Measurements from ENCODE around the gene C16orf96.

The C16orf96 gene

GRCh38 chr16:4594433-4595410, 38.6 kb downstream of the C16orf96 start:
- no peak overlapping the region for H3K9ac ChIP-seq (ENCODE audit: low read depth in 1 of 2, low read length in 2 of 2)
- no peaks in the 10 kb centered on the region for H3K9me3 ChIP-seq (ENCODE audit: control insufficient read depth in 1 of 2, low read length in 2 of 2)
- no peaks in the 10 kb centered on the region for H3K36me3 ChIP-seq (ENCODE audit: control insufficient read depth in 1 of 2, insufficient read depth in 2 of 2, low read length in 2 of 2)
- no peaks in the 10 kb centered on the region for H3K27me3 ChIP-seq (ENCODE audit: control insufficient read depth in 1 of 2, insufficient read depth in 2 of 2, low read length in 2 of 2)
- no peak overlapping the region for H3K4me3 ChIP-seq (ENCODE audit: low read depth in 1 of 2, low read length in 2 of 2)
- H3K4me1 ChIP-seq (ENCODE audit: control insufficient read depth in 1 of 2, insufficient read depth in 2 of 2, low read length in 2 of 2): peaks cover 5 to 10% of the 10 kb centered on the region in 2 donors
- H3K27ac ChIP-seq (ENCODE audit: low read depth, low read length): no peak overlapping the region

- Histone ChIP-seq H3K27me3 (ENCODE audit: control insufficient read depth in 1 of 2, insufficient read depth in 2 of 2, low read length in 2 of 2) (no peaks in the 10 kb centered on the region), H3K4me1 (ENCODE audit: control insufficient read depth in 1 of 2, insufficient read depth in 2 of 2, low read length in 2 of 2) (peaks cover 5 to 10% of the 10 kb centered on the region in 2 donors), H3K9me3 (ENCODE audit: control insufficient read depth in 1 of 2, low read length in 2 of 2) (no peaks in the 10 kb centered on the region), H3K36me3 (ENCODE audit: control insufficient read depth in 1 of 2, insufficient read depth in 2 of 2, low read length in 2 of 2) (no peaks in the 10 kb centered on the region), H3K27ac (ENCODE audit: low read depth, low read length) (no peak overlapping the region), H3K4me3 (ENCODE audit: low read depth in 1 of 2, low read length in 2 of 2) (peak overlapping the region in 1 of 2 donors; percentile 16), H3K9ac (ENCODE audit: low read depth in 1 of 2, low read length in 2 of 2) (peak overlapping the region in 1 of 2 donors; percentile 18)
These were observed 41.0 kb downstream of the C16orf96 start for GRCh38 chr16:4597174-4597573.

GRCh38 chr16:4599037-4599436, 42.9 kb downstream of the C16orf96 start:
- Histone ChIP-seq H3K4me3 (ENCODE audit: low read depth in 1 of 2, low read length in 2 of 2) (no peak overlapping the region), H3K9ac (ENCODE audit: low read depth in 1 of 2, low read length in 2 of 2) (no peak overlapping the region), H3K36me3 (ENCODE audit: control insufficient read depth in 1 of 2, insufficient read depth in 2 of 2, low read length in 2 of 2) (no peaks in the 10 kb centered on the region), H3K27ac (ENCODE audit: low read depth, low read length) (no peak overlapping the region), H3K9me3 (ENCODE audit: control insufficient read depth in 1 of 2, low read length in 2 of 2) (no peaks in the 10 kb centered on the region), H3K4me1 (ENCODE audit: control insufficient read depth in 1 of 2, insufficient read depth in 2 of 2, low read length in 2 of 2) (peaks cover 7 to 16% of the 10 kb centered on the region in 2 donors), H3K27me3 (ENCODE audit: control insufficient read depth in 1 of 2, insufficient read depth in 2 of 2, low read length in 2 of 2) (no peaks in the 10 kb centered on the region)

GRCh38 chr16:4599545-4599944, 43.4 kb downstream of the C16orf96 start:
- no peak overlapping the region for H3K27ac ChIP-seq (ENCODE audit: low read depth, low read length)
- no peaks in the 10 kb centered on the region for H3K27me3 ChIP-seq (ENCODE audit: control insufficient read depth in 1 of 2, insufficient read depth in 2 of 2, low read length in 2 of 2)
- no peak overlapping the region for H3K4me3 ChIP-seq (ENCODE audit: low read depth in 1 of 2, low read length in 2 of 2)

GRCh38 chr16:4601036-4601863, 45.1 kb downstream of the C16orf96 start:
- peaks cover 13 to 24% of the 10 kb centered on the region in 2 donors for H3K4me1 ChIP-seq (ENCODE audit: control insufficient read depth in 1 of 2, insufficient read depth in 2 of 2, low read length in 2 of 2)
- H3K27ac ChIP-seq (ENCODE audit: low read depth, low read length): no peak overlapping the region
- no peaks in the 10 kb centered on the region for H3K9me3 ChIP-seq (ENCODE audit: control insufficient read depth in 1 of 2, low read length in 2 of 2)
- H3K27me3 ChIP-seq (ENCODE audit: control insufficient read depth in 1 of 2, insufficient read depth in 2 of 2, low read length in 2 of 2): no peaks in the 10 kb centered on the region
- no peak overlapping the region for H3K4me3 ChIP-seq (ENCODE audit: low read depth in 1 of 2, low read length in 2 of 2)
- H3K36me3 ChIP-seq (ENCODE audit: control insufficient read depth in 1 of 2, insufficient read depth in 2 of 2, low read length in 2 of 2): no peaks in the 10 kb centered on the region
- no peak overlapping the region for H3K9ac ChIP-seq (ENCODE audit: low read depth in 1 of 2, low read length in 2 of 2)

More at GRCh38 chr16:4599545-4599944, 43.4 kb downstream of the C16orf96 start:
- Histone ChIP-seq H3K4me1 (ENCODE audit: control insufficient read depth in 1 of 2, insufficient read depth in 2 of 2, low read length in 2 of 2) (peaks cover 12 to 20% of the 10 kb centered on the region in 2 donors), H3K36me3 (ENCODE audit: control insufficient read depth in 1 of 2, insufficient read depth in 2 of 2, low read length in 2 of 2) (no peaks in the 10 kb centered on the region), H3K9ac (ENCODE audit: low read depth in 1 of 2, low read length in 2 of 2) (no peak overlapping the region), H3K9me3 (ENCODE audit: control insufficient read depth in 1 of 2, low read length in 2 of 2) (no peaks in the 10 kb centered on the region)

GRCh38 chr16:4601864-4602186, 45.7 kb downstream of the C16orf96 start:
- H3K4me3 ChIP-seq (ENCODE audit: low read depth in 1 of 2, low read length in 2 of 2): no peak overlapping the region
- no peak overlapping the region for H3K27ac ChIP-seq (ENCODE audit: low read depth, low read length)
- H3K4me1 ChIP-seq (ENCODE audit: control insufficient read depth in 1 of 2, insufficient read depth in 2 of 2, low read length in 2 of 2): peaks cover 10 to 26% of the 10 kb centered on the region in 2 donors
- H3K9me3 ChIP-seq (ENCODE audit: control insufficient read depth in 1 of 2, low read length in 2 of 2): no peaks in the 10 kb centered on the region
- H3K27me3 ChIP-seq (ENCODE audit: control insufficient read depth in 1 of 2, insufficient read depth in 2 of 2, low read length in 2 of 2): no peaks in the 10 kb centered on the region
- no peak overlapping the region for H3K9ac ChIP-seq (ENCODE audit: low read depth in 1 of 2, low read length in 2 of 2)
- no peaks in the 10 kb centered on the region for H3K36me3 ChIP-seq (ENCODE audit: control insufficient read depth in 1 of 2, insufficient read depth in 2 of 2, low read length in 2 of 2)

GRCh38 chr16:4602331-4602730, 46.2 kb downstream of the C16orf96 start:
- Histone ChIP-seq H3K4me1 (ENCODE audit: control insufficient read depth in 1 of 2, insufficient read depth in 2 of 2, low read length in 2 of 2) (peaks cover 8 to 22% of the 10 kb centered on the region in 2 donors), H3K9me3 (ENCODE audit: control insufficient read depth in 1 of 2, low read length in 2 of 2) (no peaks in the 10 kb centered on the region), H3K27ac (ENCODE audit: low read depth, low read length) (no peak overlapping the region), H3K36me3 (ENCODE audit: control insufficient read depth in 1 of 2, insufficient read depth in 2 of 2, low read length in 2 of 2) (peaks cover 0 to 2% of the 10 kb centered on the region in 2 donors), H3K27me3 (ENCODE audit: control insufficient read depth in 1 of 2, insufficient read depth in 2 of 2, low read length in 2 of 2) (no peaks in the 10 kb centered on the region), H3K9ac (ENCODE audit: low read depth in 1 of 2, low read length in 2 of 2) (no peak overlapping the region), H3K4me3 (ENCODE audit: low read depth in 1 of 2, low read length in 2 of 2) (no peak overlapping the region)

GRCh38 chr16:4603624-4604170, 47.6 kb downstream of the C16orf96 start:
- no peaks in the 10 kb centered on the region for H3K27me3 ChIP-seq (ENCODE audit: control insufficient read depth in 1 of 2, insufficient read depth in 2 of 2, low read length in 2 of 2)
- no peak overlapping the region for H3K27ac ChIP-seq (ENCODE audit: low read depth, low read length)
- peaks cover 8 to 20% of the 10 kb centered on the region in 2 donors for H3K4me1 ChIP-seq (ENCODE audit: control insufficient read depth in 1 of 2, insufficient read depth in 2 of 2, low read length in 2 of 2)
- H3K4me3 ChIP-seq (ENCODE audit: low read depth in 1 of 2, low read length in 2 of 2): peak overlapping the region in 1 of 2 donors; percentile 32
- peaks cover 5 to 15% of the 10 kb centered on the region in 2 donors for H3K36me3 ChIP-seq (ENCODE audit: control insufficient read depth in 1 of 2, insufficient read depth in 2 of 2, low read length in 2 of 2)
- no peaks in the 10 kb centered on the region for H3K9me3 ChIP-seq (ENCODE audit: control insufficient read depth in 1 of 2, low read length in 2 of 2)
- no peak overlapping the region for H3K9ac ChIP-seq (ENCODE audit: low read depth in 1 of 2, low read length in 2 of 2)

- Histone ChIP-seq H3K4me1 (ENCODE audit: control insufficient read depth in 1 of 2, insufficient read depth in 2 of 2, low read length in 2 of 2) (peaks cover 8 to 20% of the 10 kb centered on the region in 2 donors), H3K36me3 (ENCODE audit: control insufficient read depth in 1 of 2, insufficient read depth in 2 of 2, low read length in 2 of 2) (peaks cover 6 to 21% of the 10 kb centered on the region in 2 donors), H3K4me3 (ENCODE audit: low read depth in 1 of 2, low read length in 2 of 2) (no peak overlapping the region), H3K9ac (ENCODE audit: low read depth in 1 of 2, low read length in 2 of 2) (no peak overlapping the region), H3K9me3 (ENCODE audit: control insufficient read depth in 1 of 2, low read length in 2 of 2) (no peaks in the 10 kb centered on the region), H3K27me3 (ENCODE audit: control insufficient read depth in 1 of 2, insufficient read depth in 2 of 2, low read length in 2 of 2) (no peaks in the 10 kb centered on the region), H3K27ac (ENCODE audit: low read depth, low read length) (no peak overlapping the region)
These were observed 48.3 kb downstream of the C16orf96 start for GRCh38 chr16:4604401-4604800.
